Measurements from ENCODE around the gene CBFA2T2. TPM values are rescaled to one million over a fixed set of nuclear protein-coding genes. Genes with fewer than 3 reads are reported as not detected.

Gene CBFA2T2
- polyA plus RNA-seq, 4 donors, result 6.5 to 30.3 (median 9.2) TPM

DNA sequence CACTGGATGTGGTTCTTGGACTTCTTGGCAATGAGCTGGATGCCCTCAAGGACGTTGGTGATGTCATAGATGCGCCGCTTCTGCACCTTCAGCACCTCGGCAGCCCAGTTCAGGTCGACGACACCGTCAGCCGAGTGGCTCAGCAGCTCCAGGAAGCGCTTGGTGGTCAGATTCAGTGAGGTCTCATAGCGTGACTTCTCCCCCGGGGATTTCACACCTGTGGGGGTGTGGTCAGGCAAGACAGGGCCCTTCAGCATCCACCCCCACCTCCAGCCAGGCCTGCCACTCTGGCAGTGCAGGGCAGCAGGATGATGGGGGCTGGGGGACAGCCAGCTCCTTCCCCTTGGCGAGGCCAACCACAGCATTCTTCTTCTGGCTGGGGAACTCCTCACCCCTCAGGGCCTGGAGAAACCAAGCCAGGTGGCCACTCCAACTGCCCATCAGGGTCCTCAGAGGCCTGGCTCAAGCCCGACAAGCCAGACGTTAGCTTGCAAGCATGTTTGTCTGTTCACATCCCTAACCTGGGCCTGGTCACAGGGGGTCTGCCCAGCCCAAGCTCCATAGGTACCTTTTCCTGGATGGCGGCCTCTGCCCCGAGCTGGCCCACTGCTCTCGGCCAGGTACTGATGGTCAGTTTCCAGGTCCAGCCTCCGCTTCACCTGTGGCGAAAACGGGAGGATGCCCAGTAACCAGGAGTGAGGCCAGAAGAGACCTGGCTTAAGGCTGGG, 190.0 kb downstream of the CBFA2T2 start:
- H3K27me3 ChIP-seq (ENCODE audit: control insufficient read depth in 3 of 3, insufficient read depth in 3 of 3, low read length in 3 of 3), result no peaks in the 10 kb centered on the region
- H3K9me3 ChIP-seq (ENCODE audit: control insufficient read depth in 2 of 2, insufficient read depth in 1 of 2, low read depth in 1 of 2, low read length in 1 of 2), result no peaks in the 10 kb centered on the region
- no peak overlapping the region for H3K27ac ChIP-seq (ENCODE audit: low read depth in 1 of 3, low read length in 2 of 3)
- WGBS, 3 donors, result 79 to 85% (median 80%) methylated on average over 20 of the region's 20 CpGs
- FAIRE-seq (no peak), DNase-seq (no peak)
- peaks cover under 1 to 24% (median 1%) of the 10 kb centered on the region in 3 donors for H3K4me1 ChIP-seq (ENCODE audit: control insufficient read depth in 3 of 3, insufficient read depth in 2 of 3, low read depth in 1 of 3, low read length in 2 of 3)
- peaks cover 0 to 43% (median 0%) of the 10 kb centered on the region in 3 donors for H3K36me3 ChIP-seq (ENCODE audit: control insufficient read depth in 3 of 3, insufficient read depth in 2 of 3, low read depth in 1 of 3, low read length in 3 of 3)
- H3K4me3 ChIP-seq (ENCODE audit: low read depth in 1 of 3, low read length in 3 of 3), result no peak overlapping the region

DNA sequence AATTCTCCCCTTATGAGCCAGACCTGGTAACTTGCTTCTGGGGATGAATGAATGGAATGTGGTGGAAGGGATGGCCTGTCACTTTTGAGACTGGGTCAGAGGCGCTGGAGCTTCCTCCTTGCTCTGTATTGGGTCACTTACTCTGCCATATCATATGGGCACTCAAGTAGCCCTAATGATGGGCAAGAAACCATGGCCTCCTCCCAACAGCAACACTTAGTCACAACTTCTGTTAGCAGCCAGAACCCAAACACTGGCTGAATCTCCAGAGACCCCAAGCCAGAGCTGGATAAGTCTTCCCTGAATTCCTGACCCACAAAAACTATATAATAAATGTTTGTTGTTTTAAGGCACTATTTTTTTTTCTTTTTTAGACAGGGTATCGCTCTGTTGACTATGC, 190.8 kb downstream of the CBFA2T2 start:
- DNase-seq (no peak), FAIRE-seq (no peak)
- Histone ChIP-seq H3K4me3 (ENCODE audit: low read depth in 1 of 3, low read length in 3 of 3) (no peak overlapping the region), H3K27ac (ENCODE audit: low read depth in 1 of 3, low read length in 2 of 3) (no peak overlapping the region), H3K9me3 (ENCODE audit: control insufficient read depth in 2 of 2, insufficient read depth in 1 of 2, low read depth in 1 of 2, low read length in 1 of 2) (no peaks in the 10 kb centered on the region), H3K4me1 (ENCODE audit: control insufficient read depth in 3 of 3, insufficient read depth in 2 of 3, low read depth in 1 of 3, low read length in 2 of 3) (peaks cover 2 to 23% (median 3%) of the 10 kb centered on the region in 3 donors), H3K36me3 (ENCODE audit: control insufficient read depth in 3 of 3, insufficient read depth in 2 of 3, low read depth in 1 of 3, low read length in 3 of 3) (peaks cover 0 to 40% (median 0%) of the 10 kb centered on the region in 3 donors), H3K27me3 (ENCODE audit: control insufficient read depth in 3 of 3, insufficient read depth in 3 of 3, low read length in 3 of 3) (no peaks in the 10 kb centered on the region)
- 94 to 96% (median 95%) methylated on average over 2 of the region's 2 CpGs for WGBS, 3 donors

DNA sequence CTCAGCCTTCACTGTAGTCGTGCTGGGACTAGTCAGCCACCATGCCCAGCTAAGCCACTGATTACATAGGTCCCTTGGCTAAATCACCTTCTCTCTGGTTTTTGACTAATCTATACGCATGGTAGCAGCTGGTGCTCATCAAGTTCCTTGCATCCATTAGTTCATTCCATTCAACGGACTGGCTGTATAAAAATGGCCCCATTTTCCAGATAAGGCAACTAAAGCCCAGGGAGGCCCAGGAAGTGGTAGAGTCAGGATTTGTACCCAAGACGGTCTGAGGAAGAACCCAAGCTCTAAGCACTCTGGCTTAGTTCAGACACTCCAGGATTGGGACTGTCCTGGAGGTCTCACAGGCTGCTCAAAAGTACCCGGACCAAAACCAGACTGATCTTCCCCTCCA, 191.4 kb downstream of the CBFA2T2 start:
- Histone ChIP-seq H3K9me3 (ENCODE audit: control insufficient read depth in 2 of 2, insufficient read depth in 1 of 2, low read depth in 1 of 2, low read length in 1 of 2) (no peaks in the 10 kb centered on the region), H3K4me1 (ENCODE audit: control insufficient read depth in 3 of 3, insufficient read depth in 2 of 3, low read depth in 1 of 3, low read length in 2 of 3) (peaks cover 2 to 18% (median 3%) of the 10 kb centered on the region in 3 donors), H3K36me3 (ENCODE audit: control insufficient read depth in 3 of 3, insufficient read depth in 2 of 3, low read depth in 1 of 3, low read length in 3 of 3) (peaks cover 0 to 37% (median 0%) of the 10 kb centered on the region in 3 donors), H3K27ac (ENCODE audit: low read depth in 1 of 3, low read length in 2 of 3) (no peak overlapping the region), H3K4me3 (ENCODE audit: low read depth in 1 of 3, low read length in 3 of 3) (no peak overlapping the region), H3K27me3 (ENCODE audit: control insufficient read depth in 3 of 3, insufficient read depth in 3 of 3, low read length in 3 of 3) (no peaks in the 10 kb centered on the region)
- WGBS, 3 donors, result 87 to 89% (median 88%) methylated on average over 5 of the region's 5 CpGs
- no peak for FAIRE-seq
- no peak for DNase-seq

DNA sequence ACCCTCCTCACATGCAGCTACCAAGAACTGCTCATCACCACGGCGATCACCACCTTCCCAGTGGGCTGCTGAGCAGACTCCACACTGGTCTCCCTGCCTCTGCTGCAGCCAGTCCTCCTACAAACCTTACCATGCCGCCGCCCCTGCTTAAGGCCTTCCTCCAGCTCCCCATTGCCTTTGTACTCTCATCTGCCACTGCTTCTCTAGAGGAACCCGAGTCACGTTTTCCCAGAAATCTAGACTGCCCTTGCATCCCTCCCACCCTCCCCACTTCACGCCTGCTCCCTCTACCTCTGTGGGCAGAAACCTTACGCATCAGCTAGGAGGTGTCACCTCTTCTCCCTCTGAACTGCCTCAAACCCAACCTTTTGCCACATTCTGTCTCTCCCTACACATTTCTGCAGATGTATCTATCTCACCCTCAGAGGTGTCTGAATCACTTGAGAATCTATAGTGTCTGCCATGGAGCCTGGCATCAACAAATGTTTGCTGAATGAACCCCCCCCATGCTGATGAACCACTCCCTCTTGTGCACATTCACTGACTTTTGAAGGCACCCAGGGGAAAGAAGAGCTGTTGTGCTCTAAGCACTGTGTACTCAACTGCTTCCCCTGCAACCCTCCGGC, 191.9 kb downstream of the CBFA2T2 start:
- Histone ChIP-seq H3K36me3 (ENCODE audit: control insufficient read depth in 3 of 3, insufficient read depth in 2 of 3, low read depth in 1 of 3, low read length in 3 of 3) (peaks cover 0 to 31% (median 0%) of the 10 kb centered on the region in 3 donors), H3K27ac (ENCODE audit: low read depth in 1 of 3, low read length in 2 of 3) (no peak overlapping the region), H3K27me3 (ENCODE audit: control insufficient read depth in 3 of 3, insufficient read depth in 3 of 3, low read length in 3 of 3) (no peaks in the 10 kb centered on the region), H3K4me1 (ENCODE audit: control insufficient read depth in 3 of 3, insufficient read depth in 2 of 3, low read depth in 1 of 3, low read length in 2 of 3) (peaks cover 2 to 22% (median 3%) of the 10 kb centered on the region in 3 donors), H3K4me3 (ENCODE audit: low read depth in 1 of 3, low read length in 3 of 3) (no peak overlapping the region), H3K9me3 (ENCODE audit: control insufficient read depth in 2 of 2, insufficient read depth in 1 of 2, low read depth in 1 of 2, low read length in 1 of 2) (no peaks in the 10 kb centered on the region)
- FAIRE-seq, result no peak
- 79 to 88% (median 85%) methylated on average over 9 of the region's 9 CpGs for WGBS, 3 donors
- no peak for DNase-seq

DNA sequence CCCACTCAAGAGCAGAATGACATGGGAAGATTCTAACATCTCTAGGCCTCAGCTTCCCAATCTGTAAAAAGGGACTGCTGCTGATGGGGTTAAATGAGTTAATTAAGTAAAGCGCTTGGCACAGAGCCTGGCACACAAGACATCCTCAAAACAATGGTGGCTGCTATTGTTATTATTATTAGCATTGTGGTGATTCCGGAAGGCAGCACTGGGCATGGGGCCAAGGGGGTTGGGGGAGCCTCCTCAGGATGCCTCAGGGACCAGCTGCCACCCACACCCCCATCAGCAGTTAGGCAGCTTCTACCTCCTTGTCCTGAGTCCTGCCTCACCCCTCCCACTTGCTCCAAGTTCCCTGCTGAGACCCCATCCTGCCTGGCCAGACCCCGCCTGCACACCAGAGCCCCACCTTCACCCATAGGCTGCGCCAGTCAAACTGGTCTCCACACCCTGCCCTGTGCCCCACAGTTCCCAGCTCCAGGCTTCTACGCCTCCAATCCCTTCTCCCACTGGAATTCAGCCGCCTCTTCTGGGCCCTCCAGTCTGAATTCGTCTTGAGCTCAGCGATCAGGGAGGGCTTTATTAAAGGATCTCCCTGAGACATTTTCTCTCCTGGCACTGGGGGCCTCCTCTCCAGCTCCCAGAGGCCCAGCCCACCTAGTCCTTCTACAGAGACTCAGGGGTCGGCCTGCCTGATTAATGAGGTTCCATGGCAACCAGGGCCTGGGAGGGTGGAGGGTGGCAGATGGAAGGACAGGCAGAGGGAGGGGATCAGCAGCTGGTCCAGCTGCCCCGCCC, 194.8 kb downstream of the CBFA2T2 start:
- Histone ChIP-seq H3K27ac (ENCODE audit: low read depth in 1 of 3, low read length in 2 of 3) (peak overlapping the region in 2 of 3 donors; percentile 5 to 81), H3K9me3 (ENCODE audit: control insufficient read depth in 2 of 2, insufficient read depth in 1 of 2, low read depth in 1 of 2, low read length in 1 of 2) (no peaks in the 10 kb centered on the region), H3K4me3 (ENCODE audit: low read depth in 1 of 3, low read length in 3 of 3) (peak overlapping the region in 1 of 3 donors; percentile 31), H3K36me3 (ENCODE audit: control insufficient read depth in 3 of 3, insufficient read depth in 2 of 3, low read depth in 1 of 3, low read length in 3 of 3) (peaks cover 0 to 9% (median 0%) of the 10 kb centered on the region in 3 donors), H3K4me1 (ENCODE audit: control insufficient read depth in 3 of 3, insufficient read depth in 2 of 3, low read depth in 1 of 3, low read length in 2 of 3) (peaks cover 2 to 32% (median 3%) of the 10 kb centered on the region in 3 donors), H3K27me3 (ENCODE audit: control insufficient read depth in 3 of 3, insufficient read depth in 3 of 3, low read length in 3 of 3) (no peaks in the 10 kb centered on the region)
- DNase-seq (peak in 1 of 2 donors; percentile 40), FAIRE-seq (no peak)
- 24 to 36% (median 34%) methylated on average over 10 of the region's 10 CpGs for WGBS, 3 donors

DNA sequence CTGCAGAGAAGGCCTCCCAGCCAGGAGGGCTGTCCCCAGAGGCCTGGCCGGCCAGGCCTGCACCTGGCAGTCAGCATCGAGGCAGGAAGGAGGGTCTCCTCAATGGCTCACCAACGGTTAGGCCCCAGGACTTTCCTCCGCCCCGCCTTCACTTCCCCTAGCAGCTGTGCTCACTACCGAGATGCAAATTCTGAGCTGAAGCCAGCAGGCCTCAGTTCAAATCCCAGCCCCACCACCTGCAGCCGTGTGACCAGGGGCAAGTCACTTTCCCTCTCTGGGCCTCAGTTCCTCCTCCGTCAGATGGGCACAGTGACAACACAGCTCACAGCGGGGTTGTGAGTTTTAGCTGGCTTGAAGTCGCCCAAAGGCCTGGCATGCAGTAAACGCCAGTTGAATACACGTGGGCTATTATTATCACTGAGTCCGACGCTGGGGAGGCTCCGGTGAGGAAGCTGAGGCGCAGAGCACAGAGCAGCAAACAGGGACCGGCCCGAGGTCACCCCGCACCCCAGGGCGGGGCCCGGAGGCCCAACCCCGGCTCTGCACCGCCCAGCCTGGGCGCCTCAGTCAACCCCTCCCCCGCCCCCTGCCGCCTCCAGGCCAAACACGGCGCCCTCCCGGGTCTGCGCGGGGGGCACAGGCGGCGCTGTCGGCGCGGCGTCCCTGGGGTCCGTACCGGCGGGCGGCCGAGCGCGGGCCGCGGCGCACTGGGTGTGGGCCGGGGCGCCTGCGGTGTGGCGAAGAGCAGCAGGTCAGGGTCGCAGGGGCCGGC, 195.6 kb downstream of the CBFA2T2 start:
- DNase-seq (peak; percentile 64 to 82), FAIRE-seq (no peak)
- H3K4me1 ChIP-seq (ENCODE audit: control insufficient read depth in 3 of 3, insufficient read depth in 2 of 3, low read depth in 1 of 3, low read length in 2 of 3), result peaks cover 2 to 32% (median 3%) of the 10 kb centered on the region in 3 donors
- WGBS, 3 donors, result 1 to 2% (median 2%) methylated on average over 27 to 53 of the region's 53 CpGs
- peak overlapping the region; percentile 31 to 75 (median 33) for H3K4me3 ChIP-seq (ENCODE audit: low read depth in 1 of 3, low read length in 3 of 3)
- H3K27ac ChIP-seq (ENCODE audit: low read depth in 1 of 3, low read length in 2 of 3), result peak overlapping the region in 2 of 3 donors; percentile 35 to 81
- H3K9me3 ChIP-seq (ENCODE audit: control insufficient read depth in 2 of 2, insufficient read depth in 1 of 2, low read depth in 1 of 2, low read length in 1 of 2), result no peaks in the 10 kb centered on the region
- H3K36me3 ChIP-seq (ENCODE audit: control insufficient read depth in 3 of 3, insufficient read depth in 2 of 3, low read depth in 1 of 3, low read length in 3 of 3), result peaks cover 0 to 2% (median 0%) of the 10 kb centered on the region in 3 donors
- H3K27me3 ChIP-seq (ENCODE audit: control insufficient read depth in 3 of 3, insufficient read depth in 3 of 3, low read length in 3 of 3), result no peaks in the 10 kb centered on the region

DNA sequence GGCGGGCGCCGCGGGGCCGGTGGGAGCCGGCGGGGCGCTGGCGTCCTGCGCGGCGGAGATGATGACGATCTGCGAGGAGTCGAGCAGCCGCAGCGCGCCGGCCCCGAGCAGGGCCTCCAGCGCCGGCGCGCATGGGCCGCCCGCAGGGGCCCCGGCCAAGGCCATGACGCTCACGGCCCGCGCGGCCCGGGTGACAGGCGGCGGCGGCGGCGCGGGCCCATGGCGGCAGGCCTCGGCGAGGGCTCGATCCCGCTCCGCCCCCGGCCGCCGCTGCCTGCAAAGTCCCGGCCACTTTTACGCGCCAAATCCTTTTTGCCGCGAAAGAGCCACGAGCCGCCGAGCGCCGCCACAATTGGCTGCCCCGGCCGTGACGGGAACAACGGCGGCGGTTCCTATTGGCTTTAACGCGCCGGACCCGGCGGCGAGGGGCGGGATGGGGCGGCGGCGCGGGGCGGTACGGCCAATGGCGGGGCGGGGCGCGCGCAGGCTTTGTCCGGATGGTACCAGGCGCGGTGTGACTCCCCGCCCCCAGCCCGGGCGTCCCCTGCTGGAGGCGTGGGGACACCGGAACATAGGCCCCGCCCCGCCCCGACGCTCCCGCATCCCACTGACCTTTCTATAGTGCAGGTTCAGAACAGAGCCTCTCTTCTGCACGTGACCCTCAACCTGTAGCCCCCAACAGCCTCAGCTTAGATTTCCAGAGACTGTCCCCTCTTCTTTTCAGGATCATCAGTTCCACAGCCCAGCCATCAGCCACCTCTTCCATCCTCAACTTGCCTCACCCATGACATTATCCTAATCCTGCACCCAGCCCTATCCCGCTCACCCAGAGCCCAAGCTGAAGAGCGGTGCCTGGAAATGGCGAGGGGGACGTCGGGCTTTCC, 196.4 kb downstream of the CBFA2T2 start, which contains the start of gene E2F1:
TSS of gene E2F1 (minus strand) at position 286 of the 884 bp plus-strand sequence. CDS start at position 165, 121 bp downstream.
- Histone ChIP-seq H3K4me1 (ENCODE audit: control insufficient read depth in 3 of 3, insufficient read depth in 2 of 3, low read depth in 1 of 3, low read length in 2 of 3) (peaks cover 2 to 32% (median 3%) of the 10 kb centered on the region in 3 donors), H3K36me3 (ENCODE audit: control insufficient read depth in 3 of 3, insufficient read depth in 2 of 3, low read depth in 1 of 3, low read length in 3 of 3) (no peaks in the 10 kb centered on the region), H3K27ac (ENCODE audit: low read depth in 1 of 3, low read length in 2 of 3) (peak within 1 kb of the TSS; percentile 28 to 81 (median 35)), H3K9me3 (ENCODE audit: control insufficient read depth in 2 of 2, insufficient read depth in 1 of 2, low read depth in 1 of 2, low read length in 1 of 2) (no peaks in the 10 kb centered on the region), H3K4me3 (ENCODE audit: low read depth in 1 of 3, low read length in 3 of 3) (peak within 1 kb of the TSS; percentile 31 to 75 (median 33)), H3K27me3 (ENCODE audit: control insufficient read depth in 3 of 3, insufficient read depth in 3 of 3, low read length in 3 of 3) (no peaks in the 10 kb centered on the region)
- DNase-seq (peak; percentile 95 to 97), FAIRE-seq (no peak)
- WGBS, 3 donors, result 2 to 4% (median 3%) methylated on average over 48 to 101 of the region's 101 CpGs

All from small intestine (tissue), 7 donors.